A673 (cell line): ENCODE measurements around the gene MX2. TPM values are rescaled to one million over a fixed set of nuclear protein-coding genes. Genes with fewer than 3 reads are reported as not detected.

Experiments
- BruUV-seq: library from RNA; stranded (reverse); fragments of 400-500 nt; replicated peaks from 2 replicates; lab custom pipeline; 2021; lab: Mats Ljungman, UMichigan
- CTCF ChIA-PET: fragments of 300-600 bp; sonication (Branson Sonifier 250); formaldehyde crosslinking; loops from one replicate; lab custom pipeline; 2022; ENCODE audit warnings: antibody characterized with exemption; lab: Charles Lee
- POLR2A ChIA-PET: fragments of 300-600 bp; sonication (Branson Sonifier 250); formaldehyde crosslinking; loops from one replicate; lab custom pipeline; 2022; ENCODE audit warnings: antibody characterized with exemption; ENCODE audit not compliant: low non-redundant PET; lab: Charles Lee
- DNase-seq: peaks from one replicate; pipeline ENCODE4 v3.0.0-alpha.2; 2015; ENCODE audit warnings: low spot score
- H3K27ac ChIP-seq: fragments of 200-600 bp; sonication (generic); 2 replicates; pipeline ENCODE4 v1.5.1; 2016; ENCODE audit warnings: mixed run types, low read depth, mild to moderate bottlenecking, mixed read lengths, antibody characterized with exemption, low read length; ENCODE audit not compliant: poor library complexity, severe bottlenecking
- H3K27me3 ChIP-seq: fragments of 200-600 bp; sonication (generic); replicated peaks from 2 replicates; pipeline ENCODE4 v1.6.1; 2017; ENCODE audit warnings: mixed run types, low read depth, mild to moderate bottlenecking, mixed read lengths, antibody characterized with exemption, low read length; ENCODE audit not compliant: insufficient read depth, poor library complexity
- H3K36me3 ChIP-seq: fragments of 200-600 bp; sonication (generic); 2 replicates; pipeline ENCODE4 v1.6.1; 2016; ENCODE audit warnings: mixed run types, mild to moderate bottlenecking, mixed read lengths, antibody characterized with exemption, low read length; ENCODE audit not compliant: insufficient read depth, poor library complexity, severe bottlenecking
- H3K4me1 ChIP-seq: fragments of 200-600 bp; sonication (generic); 2 replicates; pipeline ENCODE4 v1.6.1; 2017; ENCODE audit warnings: mixed run types, mild to moderate bottlenecking, mixed read lengths, antibody characterized with exemption, low read length; ENCODE audit not compliant: insufficient read depth, poor library complexity, severe bottlenecking
- H3K4me3 ChIP-seq: fragments of 200-600 bp; sonication (generic); 2 replicates; pipeline ENCODE4 v1.5.1; 2016; ENCODE audit warnings: low read depth, mixed run types, mild to moderate bottlenecking, mixed read lengths, low read length; ENCODE audit not compliant: poor library complexity, severe bottlenecking
- H3K9me3 ChIP-seq: fragments of 200-600 bp; sonication (generic); 2 replicates; pipeline ENCODE4 v1.6.1; 2016; ENCODE audit warnings: mixed run types, low read depth, mild to moderate bottlenecking, mixed read lengths, antibody characterized with exemption, low read length; ENCODE audit not compliant: poor library complexity, severe bottlenecking
- CTCF ChIP-seq: fragments of 300-800, 200-600 bp; sonication (generic); conservative IDR thresholded peaks from 2 replicates; pipeline ENCODE4 v1.5.1; 2017; ENCODE audit warnings: low read depth, mild to moderate bottlenecking, antibody characterized with exemption, low read length, moderate library complexity, mixed read lengths
- EZH2 ChIP-seq: fragments of 200-600 bp; sonication (generic); IDR thresholded peaks from 2 replicates; pipeline ENCODE4 v1.6.1; 2017; ENCODE audit warnings: borderline replicate concordance, low read depth, mild to moderate bottlenecking, mixed read lengths, antibody characterized with exemption, low read length; ENCODE audit not compliant: poor library complexity, severe bottlenecking
- intact Hi-C: fragments of 100-400 bp; cut with micrococcal nuclease; formaldehyde crosslinking; loops from one replicate; pipeline ENCODE4 v1.10.0; 2022; ENCODE audit not compliant: unreplicated experiment
- total RNA-seq: library from RNA; stranded (reverse); gene quantifications from 2 replicates; pipeline ENCODE4 v1.2.3, GENCODE V29; 2021

Gene MX2
- total RNA-seq, 1 experiment from 2014 or later: not detected

- no peaks in the 10 kb centered on the region for H3K9me3 ChIP-seq
- intact Hi-C loops: no loop called here
- TF ChIP-seq CTCF (no peak), EZH2 (no peak)
- no peaks in the 10 kb centered on the region for H3K36me3 ChIP-seq
- no peak for DNase-seq
- BruUV-seq: no TSS peak
- no peaks in the 10 kb centered on the region for H3K4me1 ChIP-seq
- no peak overlapping the region for H3K27ac ChIP-seq
- ChIA-PET CTCF (no interaction called here), POLR2A (no interaction called here)
- no peak overlapping the region for H3K4me3 ChIP-seq
- H3K27me3 ChIP-seq: no peaks in the 10 kb centered on the region
Measured at GRCh38 chr21:41442481-41443186, 80.8 kb downstream of the MX2 start.

GRCh38 chr21:41443562-41443961, 81.7 kb downstream of the MX2 start:
- no peaks in the 10 kb centered on the region for H3K4me1 ChIP-seq
- H3K9me3 ChIP-seq: no peaks in the 10 kb centered on the region
- ChIA-PET CTCF (no interaction called here), POLR2A (no interaction called here)
- no peak overlapping the region for H3K4me3 ChIP-seq
- no peaks in the 10 kb centered on the region for H3K27me3 ChIP-seq
- TF ChIP-seq CTCF: no peak
- no peak for TF ChIP-seq EZH2
- no TSS peak for BruUV-seq
- no peaks in the 10 kb centered on the region for H3K36me3 ChIP-seq
- intact Hi-C loops: no loop called here
- no peak overlapping the region for H3K27ac ChIP-seq
- no peak for DNase-seq

- H3K36me3 ChIP-seq: no peaks in the 10 kb centered on the region
- ChIA-PET CTCF (no interaction called here), POLR2A (no interaction called here)
- no peaks in the 10 kb centered on the region for H3K27me3 ChIP-seq
- no peak overlapping the region for H3K27ac ChIP-seq
- H3K4me1 ChIP-seq: no peaks in the 10 kb centered on the region
- no peak for TF ChIP-seq CTCF
- TF ChIP-seq EZH2: no peak
- no peak for DNase-seq
- H3K9me3 ChIP-seq: no peaks in the 10 kb centered on the region
- BruUV-seq: no TSS peak
- no peak overlapping the region for H3K4me3 ChIP-seq
- intact Hi-C loops: no loop called here
Measured at GRCh38 chr21:41444703-41445464, 83.1 kb downstream of the MX2 start.
